Nephron (organoid): Measurements from ENCODE around the gene TRIM74.
"Not testable (repeated sequence)": the region's sequence is repeated elsewhere in the genome, so short reads cannot be mapped to it uniquely, and the experiment has no call there.

Source experiments
- H3K27ac Mint-ChIP-seq, 3 experiments: 2 replicates each; pipeline ENCODE4 v1.8.0; 2020; ENCODE audit warnings: mixed read lengths in 3 of 3, mild to moderate bottlenecking in 2 of 3, moderate library complexity in 1 of 3
- H3K27me3 Mint-ChIP-seq: 2 replicates; pipeline ENCODE4 v1.8.0; 2021; ENCODE audit warnings: low read depth, mild to moderate bottlenecking, moderate library complexity, mixed read lengths
- H3K36me3 Mint-ChIP-seq: 2 replicates; pipeline ENCODE4 v1.8.0; 2020; ENCODE audit warnings: low read depth, mixed read lengths
- H3K4me1 Mint-ChIP-seq: 2 replicates; pipeline ENCODE4 v1.8.0; 2020; ENCODE audit warnings: mixed read lengths
- H3K4me3 Mint-ChIP-seq, 3 experiments: 2 replicates each; pipeline ENCODE4 v1.8.0; 2020; ENCODE audit warnings: mild to moderate bottlenecking in 3 of 3, mixed read lengths in 3 of 3, moderate library complexity in 2 of 3
- H3K9me3 Mint-ChIP-seq: 2 replicates; pipeline ENCODE4 v1.8.0; 2020; ENCODE audit warnings: mixed read lengths

TRIM74 gene

GRCh38 chr7:72966892-72967291 lies 2.4 kb downstream of the TRIM74 start:
- not testable (repeated sequence) for H3K27me3 Mint-ChIP-seq, H3K9me3 Mint-ChIP-seq, H3K36me3 Mint-ChIP-seq, H3K27ac Mint-ChIP-seq, H3K4me1 Mint-ChIP-seq, H3K4me3 Mint-ChIP-seq

GRCh38 chr7:72965186-72965975 lies 3.9 kb downstream of the TRIM74 start:
- not testable (repeated sequence) for H3K27me3 Mint-ChIP-seq, H3K27ac Mint-ChIP-seq, H3K36me3 Mint-ChIP-seq, H3K4me3 Mint-ChIP-seq, H3K4me1 Mint-ChIP-seq, H3K9me3 Mint-ChIP-seq

DNA sequence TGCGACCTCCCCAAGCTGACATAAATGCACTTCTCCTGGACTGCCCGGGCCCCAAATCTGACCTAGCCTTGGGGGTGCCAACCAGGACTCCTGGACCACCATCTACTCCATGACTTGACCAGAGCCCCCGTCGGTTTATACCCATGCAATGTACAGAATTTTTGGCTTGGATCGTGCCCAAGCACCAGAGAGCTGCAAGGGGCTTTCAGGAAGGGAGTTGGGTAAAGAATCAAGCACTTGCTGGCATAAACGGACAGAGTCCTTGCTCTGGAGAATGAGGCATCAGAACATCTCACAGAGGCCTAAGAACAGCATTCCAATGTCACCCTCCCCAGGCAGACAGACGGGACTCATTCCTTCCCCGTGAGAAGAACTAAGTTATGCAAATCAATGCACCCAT lies 6.2 kb downstream of the TRIM74 start:
- not testable (repeated sequence) for H3K27ac Mint-ChIP-seq, H3K36me3 Mint-ChIP-seq, H3K9me3 Mint-ChIP-seq, H3K4me1 Mint-ChIP-seq, H3K27me3 Mint-ChIP-seq, H3K4me3 Mint-ChIP-seq

- H3K4me1 Mint-ChIP-seq, H3K27me3 Mint-ChIP-seq, H3K36me3 Mint-ChIP-seq, H3K27ac Mint-ChIP-seq, H3K9me3 Mint-ChIP-seq, H3K4me3 Mint-ChIP-seq: not testable (repeated sequence)
These were observed 8.0 kb downstream of the TRIM74 start for GRCh38 chr7:72961346-72961650.

DNA sequence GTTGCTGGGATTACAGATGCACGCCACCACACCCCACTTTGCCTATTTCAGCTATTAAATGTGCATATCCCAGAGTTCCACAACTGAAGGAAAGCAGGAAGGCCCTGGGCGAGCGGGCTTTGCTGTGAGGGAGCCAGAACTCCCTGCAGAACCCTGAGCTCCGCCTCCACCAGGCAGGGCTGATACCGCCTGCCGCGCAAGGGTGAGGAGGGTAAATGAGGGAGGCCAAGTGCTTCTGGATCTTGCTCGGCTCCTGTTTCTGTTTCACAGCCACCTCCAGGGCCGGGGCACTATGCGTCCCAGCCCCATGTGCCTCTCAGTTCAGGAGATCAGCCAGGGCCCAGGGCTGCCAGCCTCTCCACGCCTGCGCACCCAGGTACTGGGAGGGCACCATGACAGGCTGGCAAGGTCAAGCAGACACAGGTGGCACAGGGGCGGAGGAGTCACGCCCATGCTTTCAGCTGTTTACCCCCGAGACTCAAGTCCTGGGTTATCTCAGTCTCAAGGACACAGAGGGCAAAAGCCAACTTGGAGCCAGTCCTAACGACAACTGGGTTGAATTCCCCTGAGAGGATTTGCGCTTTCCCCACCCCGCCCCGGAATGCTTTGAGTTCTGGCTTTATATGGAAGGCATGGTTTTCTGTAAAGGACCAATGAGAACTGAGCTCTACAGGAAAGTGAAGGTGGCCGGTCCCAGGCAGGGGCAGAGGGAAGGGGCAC lies 8.5 kb downstream of the TRIM74 start:
- H3K9me3 Mint-ChIP-seq, H3K27ac Mint-ChIP-seq, H3K4me3 Mint-ChIP-seq, H3K36me3 Mint-ChIP-seq, H3K4me1 Mint-ChIP-seq, H3K27me3 Mint-ChIP-seq: not testable (repeated sequence)

DNA sequence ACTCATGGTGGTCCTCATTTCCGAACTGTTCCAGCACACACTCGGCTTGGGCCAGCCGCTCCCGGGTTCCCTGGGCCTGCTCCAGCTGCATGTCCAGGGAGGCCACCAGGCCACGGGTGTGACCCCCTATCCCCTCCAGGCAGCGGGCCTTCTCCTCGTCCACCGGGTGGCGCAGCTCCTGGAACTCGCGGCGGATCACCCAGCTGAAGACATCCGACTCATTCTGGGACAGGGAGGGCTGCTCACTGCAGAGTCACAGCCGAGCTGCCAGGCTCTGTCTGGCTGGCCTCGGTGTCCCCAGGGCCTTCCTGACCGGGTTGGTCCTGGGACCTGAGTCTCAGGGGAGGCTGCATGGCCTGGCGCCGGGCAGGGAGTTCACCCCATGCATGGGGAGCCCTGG lies 9.2 kb downstream of the TRIM74 start:
- not testable (repeated sequence) for H3K36me3 Mint-ChIP-seq, H3K27ac Mint-ChIP-seq, H3K4me1 Mint-ChIP-seq

GRCh38 chr7:72954563-72955198 lies 14.6 kb downstream of the TRIM74 start:
- peak overlapping the region in 1 of 3 experiments; percentile 76 for H3K27ac Mint-ChIP-seq
- H3K36me3 Mint-ChIP-seq, H3K4me1 Mint-ChIP-seq, H3K27me3 Mint-ChIP-seq, H3K9me3 Mint-ChIP-seq: not testable (repeated sequence)
- peak overlapping the region; percentile 78 to 88 (median 87) for H3K4me3 Mint-ChIP-seq

More for the DNA sequence above, 9.2 kb downstream of the TRIM74 start:
- not testable (repeated sequence) for H3K4me3 Mint-ChIP-seq, H3K9me3 Mint-ChIP-seq, H3K27me3 Mint-ChIP-seq

DNA sequence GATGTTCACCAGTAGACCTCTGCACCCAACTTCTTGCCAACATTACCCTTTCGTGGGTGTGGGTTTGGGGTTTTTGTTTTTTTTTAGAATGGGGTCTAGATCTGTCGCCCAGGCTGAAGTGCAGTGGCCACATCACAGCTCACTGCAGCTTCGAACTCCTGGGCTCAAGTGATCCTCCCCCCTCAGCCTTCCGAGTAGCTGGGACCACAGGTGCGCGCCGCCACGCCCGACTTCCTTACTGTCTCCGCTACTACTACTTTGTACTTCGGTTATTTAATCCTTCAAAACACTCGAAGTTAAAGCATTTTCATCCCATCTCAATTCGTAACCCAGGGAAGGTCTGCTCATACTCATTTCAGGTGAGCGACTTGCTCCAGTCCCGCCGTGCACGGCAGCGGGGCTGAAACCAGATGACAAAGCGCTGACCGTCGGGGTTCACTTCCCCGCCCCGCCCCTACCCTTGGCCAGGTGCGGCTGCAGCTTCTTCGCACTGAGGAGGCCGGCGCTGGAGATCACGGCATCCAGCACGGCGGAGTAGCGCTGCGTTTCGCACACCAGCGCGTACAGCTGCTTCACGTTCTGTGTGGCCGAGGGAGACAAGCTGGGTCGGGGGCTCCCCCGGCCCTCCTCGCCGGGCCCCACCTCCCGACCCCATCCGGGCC lies 15.2 kb downstream of the TRIM74 start:
- H3K4me1 Mint-ChIP-seq, H3K27me3 Mint-ChIP-seq, H3K27ac Mint-ChIP-seq, H3K36me3 Mint-ChIP-seq, H3K9me3 Mint-ChIP-seq, H3K4me3 Mint-ChIP-seq: not testable (repeated sequence)

- H3K9me3 Mint-ChIP-seq, H3K36me3 Mint-ChIP-seq, H3K27me3 Mint-ChIP-seq, H3K4me3 Mint-ChIP-seq, H3K4me1 Mint-ChIP-seq, H3K27ac Mint-ChIP-seq: not testable (repeated sequence)
These were observed 18.8 kb downstream of the TRIM74 start for GRCh38 chr7:72950432-72950831.

DNA sequence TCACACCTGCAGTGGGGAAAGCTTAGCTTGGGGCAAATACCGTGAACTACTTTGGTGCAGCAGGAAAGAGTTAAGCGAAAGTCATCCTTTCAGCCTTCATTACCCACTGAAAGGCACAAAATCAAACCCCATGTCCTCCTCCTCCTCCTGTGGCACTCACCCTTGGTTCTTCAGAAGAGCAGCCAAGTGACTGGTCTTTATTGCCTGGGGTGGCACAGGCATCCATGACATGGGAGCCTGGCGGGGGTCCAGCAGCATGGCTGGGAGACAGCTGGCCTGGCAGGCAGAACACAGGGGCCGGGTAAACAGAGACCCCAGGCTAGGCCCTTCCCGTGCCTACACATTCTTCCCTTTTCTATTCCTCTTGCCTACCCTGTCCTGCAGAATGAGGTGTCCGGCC lies 19.6 kb downstream of the TRIM74 start:
- not testable (repeated sequence) for H3K9me3 Mint-ChIP-seq, H3K4me3 Mint-ChIP-seq, H3K4me1 Mint-ChIP-seq, H3K27me3 Mint-ChIP-seq, H3K36me3 Mint-ChIP-seq, H3K27ac Mint-ChIP-seq

GRCh38 chr7:72949276-72949675 lies 20.0 kb downstream of the TRIM74 start:
- H3K9me3 Mint-ChIP-seq, H3K4me3 Mint-ChIP-seq, H3K27me3 Mint-ChIP-seq, H3K36me3 Mint-ChIP-seq, H3K4me1 Mint-ChIP-seq, H3K27ac Mint-ChIP-seq: not testable (repeated sequence)

GRCh38 chr7:72948714-72949113 lies 20.6 kb downstream of the TRIM74 start:
- not testable (repeated sequence) for H3K36me3 Mint-ChIP-seq, H3K9me3 Mint-ChIP-seq, H3K4me3 Mint-ChIP-seq, H3K27me3 Mint-ChIP-seq, H3K4me1 Mint-ChIP-seq, H3K27ac Mint-ChIP-seq

DNA sequence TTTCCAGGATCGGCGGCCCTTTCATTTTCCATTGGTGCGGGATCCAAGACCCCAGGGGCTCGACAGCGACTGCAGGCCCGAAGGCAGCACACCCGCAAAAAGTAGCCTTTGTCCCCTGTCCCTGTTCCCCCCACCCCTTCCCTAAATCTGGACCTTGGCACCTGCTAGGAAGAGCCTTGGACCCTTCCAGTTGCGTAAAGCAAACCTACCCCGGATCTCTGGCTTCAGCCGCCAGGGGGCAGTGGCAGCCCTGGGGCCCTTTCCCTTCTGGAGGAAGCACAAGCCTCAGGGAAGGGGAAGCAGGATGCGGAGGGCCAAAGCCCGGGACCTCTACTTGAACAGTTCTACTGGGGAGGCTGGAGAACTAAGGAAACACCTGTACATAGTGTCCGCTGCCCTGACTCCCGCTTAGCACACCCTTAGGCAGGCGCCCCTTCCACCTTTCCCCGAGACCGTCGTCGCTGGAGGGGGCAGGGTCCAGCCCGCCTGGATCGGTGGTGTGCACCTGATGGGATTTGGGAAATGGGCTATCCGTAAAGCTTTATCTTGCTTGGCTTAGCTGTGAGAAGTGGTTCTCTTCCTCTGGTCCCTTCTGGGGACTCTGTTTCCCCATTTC lies 23.0 kb downstream of the TRIM74 start:
- H3K27me3 Mint-ChIP-seq, H3K36me3 Mint-ChIP-seq, H3K4me1 Mint-ChIP-seq, H3K27ac Mint-ChIP-seq, H3K4me3 Mint-ChIP-seq, H3K9me3 Mint-ChIP-seq: not testable (repeated sequence)

GRCh38 chr7:72945597-72945996 lies 23.7 kb downstream of the TRIM74 start:
- H3K9me3 Mint-ChIP-seq, H3K27ac Mint-ChIP-seq: not testable (repeated sequence)

GRCh38 chr7:72944937-72945336 lies 24.3 kb downstream of the TRIM74 start:
- H3K4me3 Mint-ChIP-seq, H3K27me3 Mint-ChIP-seq, H3K9me3 Mint-ChIP-seq, H3K4me1 Mint-ChIP-seq, H3K27ac Mint-ChIP-seq: not testable (repeated sequence)
- peaks cover 11% of the 10 kb centered on the region for H3K36me3 Mint-ChIP-seq

More at GRCh38 chr7:72945597-72945996, 23.7 kb downstream of the TRIM74 start:
- H3K36me3 Mint-ChIP-seq: peaks cover 11% of the 10 kb centered on the region
- H3K4me1 Mint-ChIP-seq, H3K4me3 Mint-ChIP-seq, H3K27me3 Mint-ChIP-seq: not testable (repeated sequence)
